Gastrocnemius medialis (tissue), 4 donors: ENCODE data around the gene BLOC1S2.

Source experiments
- POLR2A ChIP-seq, 2 donors: fragments of 450-650 bp; IDR thresholded peaks; one replicate each; pipeline ENCODE4 v1.6.1; 2017; ENCODE audit warnings: antibody characterized with exemption in 2 of 2, mild to moderate bottlenecking in 2 of 2, moderate library complexity in 2 of 2
- TF ChIP-seq, protein P1 (sequence below), 5 experiments: fragments of 450-650 bp in 3 of 5; fragments of 200-600 bp in 2 of 5; sonication (generic) in 2 of 5; IDR thresholded peaks in 4 of 5; conservative IDR thresholded peaks in 1 of 5; 1 replicate in 4 of 5; 2 replicates in 1 of 5; pipeline ENCODE4 v1.5.1; 2016 to 2019; ENCODE audit warnings: antibody characterized with exemption in 5 of 5, mild to moderate bottlenecking in 3 of 5, moderate library complexity in 3 of 5

DNA sequence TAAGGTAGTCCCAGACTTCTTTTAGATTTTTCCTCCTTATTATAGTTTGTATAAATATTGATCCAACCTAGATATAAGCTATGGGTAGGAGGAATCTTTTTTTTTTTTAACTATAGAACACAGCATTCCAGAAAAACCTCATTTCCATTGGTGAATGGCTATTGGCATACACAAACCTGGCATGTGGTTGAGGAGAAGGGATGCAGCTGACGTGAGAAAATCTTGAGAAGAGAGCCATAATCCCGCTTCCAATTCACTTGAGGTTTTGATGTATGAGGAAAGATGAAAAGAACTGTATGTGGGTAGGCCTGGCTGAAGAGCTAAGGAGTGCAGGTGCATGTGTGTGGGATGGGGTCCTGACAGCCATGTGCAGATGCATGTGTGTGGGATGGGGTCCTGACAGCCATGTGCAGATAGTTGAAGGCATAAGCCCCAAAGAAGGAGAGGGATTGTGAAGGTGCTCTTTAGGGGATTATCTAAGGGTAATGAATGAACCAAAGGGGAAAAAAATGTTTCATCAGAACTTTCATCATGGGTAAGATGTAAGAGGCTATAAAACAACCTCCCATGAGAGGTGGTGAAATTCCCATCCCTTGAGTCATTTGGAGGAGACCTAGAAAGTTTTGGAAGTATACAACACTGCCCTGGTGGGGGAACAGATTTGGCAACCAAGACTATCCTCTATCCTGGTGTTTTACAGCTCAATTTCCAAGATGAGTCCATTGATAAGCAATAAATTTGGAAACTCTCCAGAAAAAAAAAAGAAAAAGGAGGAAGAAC is 47.4 kb upstream of the BLOC1S2 start:
- TF ChIP-seq, protein P1, sequence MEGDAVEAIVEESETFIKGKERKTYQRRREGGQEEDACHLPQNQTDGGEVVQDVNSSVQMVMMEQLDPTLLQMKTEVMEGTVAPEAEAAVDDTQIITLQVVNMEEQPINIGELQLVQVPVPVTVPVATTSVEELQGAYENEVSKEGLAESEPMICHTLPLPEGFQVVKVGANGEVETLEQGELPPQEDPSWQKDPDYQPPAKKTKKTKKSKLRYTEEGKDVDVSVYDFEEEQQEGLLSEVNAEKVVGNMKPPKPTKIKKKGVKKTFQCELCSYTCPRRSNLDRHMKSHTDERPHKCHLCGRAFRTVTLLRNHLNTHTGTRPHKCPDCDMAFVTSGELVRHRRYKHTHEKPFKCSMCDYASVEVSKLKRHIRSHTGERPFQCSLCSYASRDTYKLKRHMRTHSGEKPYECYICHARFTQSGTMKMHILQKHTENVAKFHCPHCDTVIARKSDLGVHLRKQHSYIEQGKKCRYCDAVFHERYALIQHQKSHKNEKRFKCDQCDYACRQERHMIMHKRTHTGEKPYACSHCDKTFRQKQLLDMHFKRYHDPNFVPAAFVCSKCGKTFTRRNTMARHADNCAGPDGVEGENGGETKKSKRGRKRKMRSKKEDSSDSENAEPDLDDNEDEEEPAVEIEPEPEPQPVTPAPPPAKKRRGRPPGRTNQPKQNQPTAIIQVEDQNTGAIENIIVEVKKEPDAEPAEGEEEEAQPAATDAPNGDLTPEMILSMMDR (IDR thresholded peaks at IDR 0.05 in 4 of 5, conservative IDR thresholded peaks at IDR 0.05 in 1 of 5): no peak
- no peak for TF ChIP-seq POLR2A (IDR thresholded peaks at IDR 0.05)
